ENCODE data around the gene MAEA. TPM values are rescaled to one million over a fixed set of nuclear protein-coding genes. Genes with fewer than 3 reads are reported as not detected.

The MAEA gene
- total and polyA plus RNA-seq, 10 of the 15 experiments (the other 5 are each of a cell fraction or from before 2014, with no cell fraction given) = 3.6 to 67.1 (median 54.6) TPM

DNA sequence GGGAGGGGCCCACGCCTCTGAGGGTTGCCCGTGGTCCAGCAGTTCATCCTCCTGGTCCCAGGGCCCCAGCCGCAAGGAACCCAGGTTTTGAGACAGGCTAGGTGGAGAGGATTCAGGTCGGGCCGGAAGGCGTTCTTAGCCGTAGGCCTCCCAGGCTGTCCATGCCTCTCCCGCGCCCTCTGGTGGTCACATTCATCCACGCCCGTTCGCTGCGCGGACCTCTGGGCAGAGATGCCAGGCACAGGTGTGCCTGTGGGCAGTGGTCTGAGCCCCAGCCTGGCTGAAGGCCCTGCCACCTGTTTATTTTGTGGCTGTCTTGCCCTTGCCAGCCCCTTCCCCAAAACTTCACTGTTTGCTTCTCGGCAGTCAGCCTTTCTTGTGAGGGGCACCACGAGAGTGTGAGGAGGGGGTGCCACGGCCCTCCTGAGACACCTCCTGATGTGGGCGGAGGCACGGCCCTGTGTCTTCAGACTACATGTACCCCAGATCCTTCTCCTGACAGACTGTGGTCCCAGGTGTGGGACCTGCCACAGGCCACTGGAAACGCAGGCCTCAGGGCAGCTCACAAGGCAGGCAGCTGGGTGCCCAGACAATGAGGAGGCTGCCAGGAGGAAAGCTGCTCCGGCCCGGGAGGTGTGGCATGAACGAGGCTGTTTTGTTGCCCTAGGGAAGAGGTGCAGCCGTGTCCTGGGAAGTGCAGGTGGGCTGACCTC is 62.3 kb downstream of the MAEA start (continued):
- TF ChIP-seq TCF12 (IDR thresholded peaks at IDR 0.05; ENCODE audit: low read depth, low read length) (0 out of 2 replicates have a peak, but pooled peaks have one; percentile 49), BCL11A (IDR thresholded peaks at IDR 0.05; ENCODE audit: low read depth, low read length) (no peak), RAD21 (IDR thresholded peaks at IDR 0.05; ENCODE audit: insufficient read depth, low read depth, low read length) (peak; percentile 79), NR2F1 (conservative IDR thresholded peaks at IDR 0.05) (no peak), CREM (IDR thresholded peaks at IDR 0.05; ENCODE audit: low read depth) (no peak), SIN3A (IDR thresholded peaks at IDR 0.05; ENCODE audit: low read depth, low read length) (no peak), MXI1 (IDR thresholded peaks at IDR 0.05; ENCODE audit: low read depth, low read length) (no peak)
- TF ChIP-seq, protein P1, sequence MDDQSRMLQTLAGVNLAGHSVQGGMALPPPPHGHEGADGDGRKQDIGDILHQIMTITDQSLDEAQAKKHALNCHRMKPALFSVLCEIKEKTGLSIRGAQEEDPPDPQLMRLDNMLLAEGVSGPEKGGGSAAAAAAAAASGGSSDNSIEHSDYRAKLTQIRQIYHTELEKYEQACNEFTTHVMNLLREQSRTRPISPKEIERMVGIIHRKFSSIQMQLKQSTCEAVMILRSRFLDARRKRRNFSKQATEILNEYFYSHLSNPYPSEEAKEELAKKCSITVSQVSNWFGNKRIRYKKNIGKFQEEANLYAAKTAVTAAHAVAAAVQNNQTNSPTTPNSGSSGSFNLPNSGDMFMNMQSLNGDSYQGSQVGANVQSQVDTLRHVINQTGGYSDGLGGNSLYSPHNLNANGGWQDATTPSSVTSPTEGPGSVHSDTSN (IDR thresholded peaks at IDR 0.05; ENCODE audit: insufficient replicate concordance, low read depth, low read length) = no peak
- TF ChIP-seq, protein P2, sequence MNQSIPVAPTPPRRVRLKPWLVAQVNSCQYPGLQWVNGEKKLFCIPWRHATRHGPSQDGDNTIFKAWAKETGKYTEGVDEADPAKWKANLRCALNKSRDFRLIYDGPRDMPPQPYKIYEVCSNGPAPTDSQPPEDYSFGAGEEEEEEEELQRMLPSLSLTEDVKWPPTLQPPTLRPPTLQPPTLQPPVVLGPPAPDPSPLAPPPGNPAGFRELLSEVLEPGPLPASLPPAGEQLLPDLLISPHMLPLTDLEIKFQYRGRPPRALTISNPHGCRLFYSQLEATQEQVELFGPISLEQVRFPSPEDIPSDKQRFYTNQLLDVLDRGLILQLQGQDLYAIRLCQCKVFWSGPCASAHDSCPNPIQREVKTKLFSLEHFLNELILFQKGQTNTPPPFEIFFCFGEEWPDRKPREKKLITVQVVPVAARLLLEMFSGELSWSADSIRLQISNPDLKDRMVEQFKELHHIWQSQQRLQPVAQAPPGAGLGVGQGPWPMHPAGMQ (IDR thresholded peaks at IDR 0.05; ENCODE audit: borderline replicate concordance) = no peak

DNA sequence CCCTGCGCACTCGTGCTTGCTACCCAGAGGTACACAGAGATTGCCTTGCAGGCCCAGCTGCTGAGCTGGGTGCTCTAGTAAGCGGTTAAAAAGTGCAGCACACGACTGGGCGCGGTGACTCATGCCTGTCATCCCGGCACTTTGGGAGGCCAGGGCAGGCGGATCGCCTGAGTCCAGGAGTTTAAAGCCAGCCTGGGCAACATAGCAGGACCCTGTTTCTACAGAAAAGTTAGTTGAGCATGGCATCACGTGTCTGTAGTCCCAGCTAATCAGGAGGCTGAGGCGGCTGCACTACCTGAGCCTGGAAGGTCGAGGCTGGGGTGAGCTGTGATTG is 62.8 kb downstream of the MAEA start:
- SMC1A ChIA-PET (ENCODE audit: uncharacterized antibody, unreplicated experiment) = interaction anchor here (1.3 to 1.7 kb wide), 2 partner anchors 223 to 236 kb away, joined by 4 read pairs; no protein-coding TSS in a partner anchor
- no TSS peak for BruUV-seq (replicated peaks)
- RAD21 ChIA-PET (ENCODE audit: unreplicated experiment) = interaction anchor here (0.6 to 1.3 kb wide), 3 partner anchors 62 to 215 kb away, joined by 3 read pairs; no protein-coding TSS in a partner anchor
- CTCF ChIA-PET = interaction anchor here (0.5 to 2.0 kb wide), 4 partner anchors 105 to 225 kb away, joined by 3 to 17 read pairs (median 4); no protein-coding TSS in a partner anchor
- 70% methylated on average over 12 of the region's 12 CpGs for WGBS (ENCODE audit: insufficient coverage, insufficient replicate concordance, low lambda C conversion rate, missing lambda C conversion rate)
- Histone ChIP-seq H3K9me3 (replicated peaks; ENCODE audit: control insufficient read depth, insufficient read depth, low read length) (no peaks in the 10 kb centered on the region), H3K9ac (ENCODE audit: control insufficient read depth, insufficient read depth, low read length) (no peak overlapping the region), H4K20me1 (ENCODE audit: control insufficient read depth, insufficient read depth) (no peaks in the 10 kb centered on the region), H3K79me2 (ENCODE audit: control insufficient read depth, insufficient read depth, low read length) (peaks cover 8% of the 10 kb centered on the region), H3K36me3 (ENCODE audit: control insufficient read depth in 2 of 2, insufficient read depth in 2 of 2, low read length in 1 of 2) (peaks cover 0 to 3% of the 10 kb centered on the region in 2 experiments; a peak in 2 of 4 replicates), H3K27me3 (replicated peaks in 1 of 2; ENCODE audit: control insufficient read depth in 2 of 2, insufficient read depth in 2 of 2, low read length in 1 of 2) (no peaks in the 10 kb centered on the region), H3K4me3 (no peak overlapping the region), H3K27ac (ENCODE audit: control insufficient read depth, insufficient read depth) (no peak overlapping the region), H3K4me1 (ENCODE audit: control insufficient read depth, insufficient read depth, low read length) (peaks cover 10% of the 10 kb centered on the region), H2AFZ (ENCODE audit: control insufficient read depth, low read depth, low read length) (no peak overlapping the region), H3K4me2 (ENCODE audit: control insufficient read depth, insufficient read depth) (no peak overlapping the region)
- TF ChIP-seq CHD2 (IDR thresholded peaks at IDR 0.05; ENCODE audit: borderline replicate concordance, low read depth, low read length) (no peak), SMAD1 (IDR thresholded peaks at IDR 0.05; ENCODE audit: low read depth, partially characterized antibody) (no peak)
- in situ Hi-C loops (cut with MboI) = loop anchor here (5.0 kb wide), 3 partner anchors 100 to 345 kb away; no protein-coding TSS in a partner anchor
- FAIRE-seq = no peak
- POLR2A ChIA-PET = no interaction called here
- ATAC-seq = no peak
- intact Hi-C loops (cut with micrococcal nuclease; ENCODE audit: unreplicated experiment) = no loop called here
- DNase-seq (ENCODE audit: low read depth, low spot score) = no peak

Data from GM12878 (cell line).